HG02884 (cell line): Measurements from ENCODE around the gene LINC00237.

Experiments used
- ATAC-seq: cut with Tn5 transposase; IDR thresholded peaks from one replicate; pipeline ENCODE4 v1.9.1; 2021; ENCODE audit warnings: mild to moderate bottlenecking, moderate library complexity; ENCODE audit not compliant: unreplicated experiment

LINC00237 gene

DNA sequence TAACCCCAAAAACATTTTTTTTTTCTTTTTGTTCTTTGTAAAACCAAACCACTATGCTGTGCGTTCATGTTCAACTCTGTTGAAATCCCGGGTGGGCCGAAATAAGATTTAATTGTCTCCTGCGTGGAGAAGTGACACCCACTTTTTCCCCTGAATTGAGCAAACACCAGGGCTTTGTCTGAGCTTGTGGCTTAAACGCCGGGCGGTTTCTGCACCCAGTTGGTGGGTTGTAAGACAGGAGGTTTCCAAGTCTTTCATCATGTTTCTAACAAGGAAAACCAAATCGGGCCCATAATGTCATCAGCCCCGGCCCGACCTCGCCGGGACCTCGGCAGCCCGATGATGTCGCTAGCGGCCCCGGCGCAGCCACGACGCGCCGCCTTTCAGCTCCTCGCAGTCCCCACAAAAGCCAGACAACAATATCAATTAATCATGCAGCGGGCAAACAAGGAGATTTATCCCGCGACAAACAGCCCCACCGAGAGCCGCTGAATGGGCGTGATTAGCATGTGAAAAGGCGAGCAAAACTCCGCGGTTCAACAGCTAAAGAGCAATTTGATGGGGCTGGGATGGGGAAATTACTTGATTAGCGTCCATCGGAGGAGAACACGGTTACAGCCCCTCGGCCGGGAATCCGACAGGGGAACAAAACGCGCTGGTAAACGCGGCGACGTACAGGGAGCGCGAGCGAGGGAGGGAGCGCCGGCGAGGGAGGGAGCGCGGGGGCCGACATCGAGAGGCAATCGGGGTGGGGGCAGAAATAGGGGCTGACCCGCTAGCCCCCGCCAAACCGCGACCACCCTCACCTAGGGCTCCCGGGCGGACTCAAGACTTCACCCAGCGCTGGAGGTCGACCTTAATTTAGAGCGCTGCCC is 5.3 kb downstream of the LINC00237 start:
- ATAC-seq: no peak

DNA sequence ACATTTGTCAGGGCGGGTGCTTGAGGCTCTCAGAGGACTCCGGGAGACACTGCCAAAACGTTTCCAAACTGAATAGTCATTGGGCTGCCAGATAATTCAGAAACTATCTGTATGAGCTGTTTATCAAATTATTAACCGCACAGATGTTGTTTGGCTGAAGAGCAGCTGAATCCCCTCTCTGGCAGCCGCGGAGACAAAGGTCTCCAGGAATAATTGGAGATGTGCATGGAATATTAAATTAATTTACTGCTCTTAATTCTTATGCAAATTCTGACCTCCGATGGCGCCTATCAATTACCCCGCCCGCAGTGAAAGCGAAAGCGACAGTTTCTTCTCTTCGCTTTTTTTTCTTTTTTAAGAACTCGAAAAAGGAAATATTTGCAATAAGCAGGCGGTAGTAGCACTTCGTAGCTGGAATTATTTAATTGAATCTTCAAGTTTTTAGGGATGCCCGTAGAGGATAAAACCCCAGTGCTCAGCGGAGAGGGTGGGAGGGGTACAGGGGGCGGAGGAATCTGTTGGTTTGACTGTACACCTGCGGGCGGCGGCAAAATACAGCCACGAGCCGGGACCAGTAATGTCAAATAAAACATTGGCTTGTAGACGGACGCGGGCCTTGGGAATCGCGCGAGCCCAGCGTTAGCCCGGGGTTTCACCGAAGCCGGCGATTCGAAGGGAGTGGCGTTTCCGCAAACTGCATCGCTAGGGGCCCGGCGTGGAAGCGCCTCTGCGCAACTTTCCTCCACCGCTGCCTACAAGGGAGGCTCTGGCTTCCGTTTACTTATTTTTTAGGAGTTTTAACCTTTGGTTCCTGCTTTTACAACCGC is 6.2 kb downstream of the LINC00237 start:
- peak; percentile 44 for ATAC-seq

DNA sequence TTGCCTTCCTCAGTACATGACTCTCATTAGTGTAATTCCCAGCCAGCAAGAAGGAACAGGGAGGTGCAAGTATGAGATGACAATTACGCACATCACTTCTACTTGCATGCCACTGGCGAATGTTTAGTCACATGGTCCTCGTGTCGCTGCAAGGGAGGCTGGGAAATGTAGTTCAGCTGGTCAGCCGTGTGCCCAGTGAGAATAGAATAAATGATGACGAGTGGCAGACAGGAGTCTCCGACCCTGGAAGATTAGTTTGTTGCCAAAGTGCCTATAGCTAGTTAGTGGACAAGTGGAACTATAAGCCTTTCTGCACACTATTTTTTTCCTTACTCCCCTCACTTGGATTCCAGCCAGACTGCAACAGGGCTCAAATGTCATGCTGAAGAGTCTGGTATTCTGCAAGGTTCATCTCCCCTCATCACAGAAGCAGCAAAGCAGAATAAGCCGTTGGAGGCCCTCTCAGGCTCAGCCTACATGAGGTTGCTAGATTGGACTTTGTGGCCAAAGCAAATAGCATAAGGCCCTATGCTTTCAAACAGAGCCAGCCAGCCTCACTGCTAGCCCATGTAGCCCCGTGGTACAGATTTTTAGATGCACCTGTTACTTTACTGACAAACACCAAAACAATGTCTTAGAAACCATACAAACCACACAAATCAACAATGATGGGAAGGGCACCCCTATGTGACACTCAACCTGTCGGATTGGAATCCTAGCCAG is 9.7 kb downstream of the LINC00237 start:
- no peak for ATAC-seq

DNA sequence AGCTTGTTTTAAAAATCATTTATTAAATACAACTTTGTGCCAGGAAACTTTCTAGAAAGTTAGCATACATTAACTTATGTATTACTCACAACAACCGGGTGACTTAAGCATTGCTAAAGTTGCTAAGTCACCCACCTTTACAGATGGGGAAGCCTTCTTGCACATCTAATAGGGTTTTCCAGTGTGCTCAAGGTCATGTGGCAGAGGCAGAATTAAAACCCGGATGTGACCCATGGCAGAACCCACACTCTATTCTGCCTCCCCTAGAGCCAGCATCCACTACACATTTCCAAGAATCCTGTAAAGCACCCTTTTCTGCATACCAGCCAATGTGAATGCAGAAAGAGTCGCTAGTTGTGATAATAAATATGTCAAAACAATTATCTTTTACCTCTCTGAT is 13.4 kb downstream of the LINC00237 start:
- ATAC-seq: no peak

DNA sequence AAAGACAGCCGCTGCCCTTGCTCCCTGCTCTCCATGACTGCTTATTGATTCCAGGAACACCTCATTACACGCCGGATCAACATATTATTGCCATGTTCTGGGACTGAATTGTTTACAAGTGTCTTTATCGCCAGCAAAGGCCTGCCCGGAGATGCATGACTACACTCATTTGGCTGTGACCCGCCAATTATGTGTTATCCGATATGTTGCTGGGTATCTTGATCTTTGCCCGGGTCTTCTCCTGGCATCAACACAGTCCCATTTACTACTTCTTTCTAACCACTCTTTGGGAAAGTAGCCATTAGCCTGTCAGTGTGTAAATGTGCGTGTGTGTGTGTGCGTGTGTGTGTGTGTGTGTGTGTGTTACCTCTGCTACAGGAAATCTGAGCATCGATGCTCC is 15.4 kb downstream of the LINC00237 start:
- ATAC-seq: no peak

DNA sequence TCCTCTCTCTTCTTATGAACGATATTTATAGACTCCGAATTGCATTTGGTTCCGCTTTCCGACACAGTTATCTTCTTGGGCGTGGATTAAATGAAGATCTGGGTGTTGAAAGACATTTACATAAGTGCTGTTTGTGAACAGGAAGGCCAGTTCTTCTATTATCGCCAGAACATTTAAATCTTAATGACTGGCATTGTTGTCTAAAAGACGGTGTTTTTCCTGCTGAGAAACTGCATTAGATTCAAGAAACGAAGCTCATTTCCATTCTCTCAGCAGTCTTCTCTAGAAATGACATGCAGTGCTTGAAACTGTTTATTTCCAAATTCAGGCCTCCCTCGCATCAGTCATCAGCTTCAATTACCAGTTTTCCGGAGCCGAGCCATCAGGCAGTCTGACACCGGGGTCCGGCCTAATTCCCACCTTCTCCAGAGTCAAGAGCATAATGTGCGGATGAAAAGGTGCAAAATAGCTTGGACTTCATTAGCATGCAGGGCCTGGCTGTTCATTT is 16.0 kb downstream of the LINC00237 start:
- ATAC-seq: no peak

DNA sequence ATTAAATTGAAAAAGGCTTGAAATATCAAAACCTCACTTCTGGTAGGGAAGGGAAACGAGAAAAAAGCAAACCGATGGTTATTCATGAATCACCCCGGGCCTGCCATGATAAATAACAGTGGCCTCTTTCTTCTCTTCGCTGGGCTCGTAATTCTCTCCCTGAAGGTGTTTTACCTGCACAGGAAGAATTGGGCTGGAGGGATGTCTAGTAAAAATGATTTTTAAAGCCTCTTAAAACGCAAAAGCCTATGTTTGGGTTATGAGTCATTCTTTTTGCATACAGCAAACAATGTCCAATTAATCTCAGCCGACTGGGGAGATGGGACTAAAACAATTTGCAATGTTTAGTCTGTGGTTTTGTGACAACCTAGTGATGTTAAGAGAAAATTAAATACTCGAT is 16.8 kb downstream of the LINC00237 start:
- ATAC-seq: no peak

DNA sequence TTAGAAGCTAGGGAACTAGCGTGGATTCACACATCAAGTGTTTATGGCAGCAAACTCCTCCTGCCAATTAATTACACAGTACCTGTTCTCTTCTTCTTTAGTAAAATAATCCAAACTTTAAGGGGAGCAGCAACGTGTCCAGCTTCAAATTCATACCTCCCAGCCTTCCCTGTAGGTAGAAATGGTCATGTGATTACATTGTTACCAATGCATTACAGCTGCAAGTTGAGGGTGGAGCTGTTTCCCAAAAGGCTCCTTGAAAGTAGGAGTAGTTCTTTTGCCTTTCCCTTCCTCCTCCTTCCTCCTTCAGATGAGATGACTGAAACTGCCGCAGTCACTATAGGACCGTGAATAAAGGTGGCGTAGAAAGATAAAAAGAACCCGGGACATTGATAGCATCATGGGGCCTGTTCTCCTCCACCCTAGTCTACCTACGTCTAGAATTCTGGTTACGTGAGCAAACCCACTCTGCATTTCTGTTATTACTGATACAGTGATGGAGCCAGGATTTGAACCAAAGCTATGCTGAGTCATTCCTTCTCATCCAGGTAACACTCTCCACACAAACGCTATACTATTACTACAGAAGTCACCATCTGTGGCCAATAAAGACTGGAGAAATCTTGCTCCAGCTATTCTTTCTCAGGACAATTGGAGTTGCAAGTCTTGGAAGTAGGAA is 18.2 kb downstream of the LINC00237 start:
- no peak for ATAC-seq

DNA sequence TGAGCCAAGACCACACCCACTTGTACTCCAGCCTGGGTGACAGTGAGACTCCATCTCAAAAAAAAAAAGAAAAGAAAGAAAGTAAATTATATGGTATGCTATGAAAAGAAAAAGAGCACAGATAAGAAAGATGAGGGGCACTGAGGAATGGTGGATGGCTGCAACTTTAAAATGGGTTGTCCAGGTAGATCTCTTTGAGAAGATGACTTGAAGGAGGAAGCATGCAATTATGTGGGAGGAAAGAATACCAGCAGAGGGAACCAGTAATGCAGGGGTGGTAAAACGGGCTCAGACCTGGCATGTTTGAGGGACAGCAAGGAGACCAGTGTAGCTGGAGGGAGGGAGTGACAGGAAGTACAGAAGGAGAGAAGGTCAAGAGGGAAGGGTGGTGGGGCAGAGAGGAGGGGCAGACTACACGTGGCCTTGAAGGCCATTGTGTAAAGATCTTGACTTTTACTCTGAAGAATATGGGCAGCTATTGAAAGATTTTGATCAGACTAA is 22.3 kb downstream of the LINC00237 start:
- no peak for ATAC-seq

DNA sequence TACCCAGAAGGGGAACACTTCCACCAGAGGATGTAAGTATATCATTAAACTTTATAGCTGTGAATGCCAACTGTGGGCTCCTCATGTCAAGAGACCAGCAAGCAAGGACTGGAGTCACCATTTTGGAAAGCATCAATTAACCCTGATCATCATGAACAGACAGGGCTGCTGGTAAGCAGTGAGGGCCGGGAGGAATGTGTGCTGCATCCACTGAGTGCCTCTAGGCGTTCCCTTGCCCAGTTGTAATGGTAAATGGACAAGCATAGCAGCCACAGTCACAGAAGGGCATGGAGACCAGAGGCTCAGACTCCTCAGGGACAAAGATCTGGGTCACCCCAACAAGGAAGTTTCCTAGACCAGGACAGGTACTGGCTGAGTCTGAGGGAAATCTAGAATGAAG is 23.6 kb downstream of the LINC00237 start:
- ATAC-seq: no peak

DNA sequence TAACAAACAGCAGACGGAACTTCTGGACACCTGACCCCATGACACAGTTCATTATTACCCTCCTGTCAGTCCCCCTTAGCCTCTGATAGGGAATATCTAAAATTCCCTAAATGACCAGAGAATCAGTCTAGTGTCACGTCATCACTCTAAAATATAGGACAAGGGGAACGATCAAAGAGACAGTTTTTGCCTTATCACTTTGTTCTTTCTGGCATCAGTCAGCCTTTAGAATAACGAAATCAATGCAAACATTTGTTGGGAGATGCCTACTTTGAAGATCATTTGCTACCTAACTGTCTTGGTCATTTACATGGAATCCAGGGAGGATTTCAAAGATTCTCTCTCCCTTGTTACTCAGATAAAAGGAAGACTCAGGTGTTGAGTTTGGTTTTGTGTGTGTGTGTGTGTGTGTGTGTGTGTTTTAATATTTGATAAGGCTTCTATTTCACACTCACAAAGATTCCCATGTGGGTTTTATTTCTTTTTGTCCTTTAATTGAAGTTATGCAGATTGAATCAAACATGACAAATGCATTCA is 28.3 kb downstream of the LINC00237 start:
- ATAC-seq: no peak

DNA sequence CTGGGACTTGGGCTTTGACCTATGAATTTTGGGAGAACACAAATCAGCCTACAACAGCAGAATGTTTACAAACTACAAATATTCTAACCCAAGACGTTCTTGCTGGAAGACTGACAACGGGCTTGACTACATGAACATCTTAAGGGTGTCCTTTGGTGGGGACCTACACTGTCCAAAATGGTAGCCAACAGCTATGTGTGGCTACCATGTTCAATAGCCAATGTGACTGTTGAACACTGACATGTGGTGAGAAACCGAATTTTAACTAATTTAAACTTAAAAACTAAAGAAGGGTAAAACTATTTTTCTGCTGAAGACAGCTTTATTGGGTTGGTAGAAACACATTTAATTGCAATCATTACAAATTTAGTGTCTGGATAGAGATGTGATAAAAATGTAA is 30.1 kb downstream of the LINC00237 start:
- ATAC-seq: no peak

DNA sequence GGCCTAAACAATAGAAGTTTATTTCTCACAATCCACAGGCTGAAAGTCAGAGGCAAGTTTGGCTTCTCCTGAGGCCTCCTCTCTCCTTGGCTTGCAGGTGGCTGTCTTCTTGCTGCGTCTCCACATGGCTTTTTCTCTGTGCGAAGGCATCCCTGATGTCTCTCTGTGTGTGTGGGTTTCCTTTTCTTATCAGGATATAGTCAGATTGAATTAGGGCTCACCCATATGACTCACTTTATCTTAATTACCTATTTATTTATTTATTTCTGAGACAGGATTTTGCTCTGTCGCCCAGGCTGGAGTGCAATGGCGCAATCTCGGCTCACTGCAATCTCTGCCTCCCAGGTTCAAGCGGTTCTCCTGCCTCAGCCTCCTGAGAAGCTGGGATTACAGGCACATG is 30.7 kb downstream of the LINC00237 start:
- ATAC-seq: no peak

DNA sequence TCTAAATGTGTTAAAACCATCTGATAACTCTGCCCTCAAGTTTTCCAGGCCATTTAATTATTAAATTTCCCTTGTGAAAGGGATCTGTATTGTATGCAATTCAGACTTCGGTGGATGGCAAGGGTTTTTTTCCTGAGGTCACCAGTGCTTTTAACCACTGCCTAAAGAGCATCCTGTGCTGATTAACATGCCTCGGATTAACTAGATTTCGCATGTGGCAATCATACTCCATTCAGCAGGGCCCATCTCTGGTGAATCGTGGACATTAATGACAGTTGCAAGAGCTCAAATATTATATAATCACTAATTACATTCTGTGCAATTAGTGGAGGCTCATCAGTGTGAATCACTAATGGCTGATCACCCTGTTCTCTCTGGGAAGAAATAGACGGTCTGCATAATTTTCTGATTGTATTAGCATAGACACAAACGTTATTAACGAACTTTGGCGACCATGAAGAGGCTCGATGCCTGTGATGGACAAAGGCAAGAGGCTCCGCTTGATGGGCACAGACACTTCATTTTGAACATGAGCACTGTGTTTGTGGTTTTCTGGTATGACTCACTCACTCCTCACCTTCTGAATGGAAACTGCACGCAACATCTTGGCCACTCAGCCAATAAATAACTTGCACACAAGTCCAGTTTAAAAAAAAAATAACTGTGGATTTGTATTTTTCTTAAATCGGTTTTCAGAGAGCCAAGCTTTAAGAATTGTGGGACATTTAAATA is 31.4 kb downstream of the LINC00237 start:
- ATAC-seq: peak; percentile 98

DNA sequence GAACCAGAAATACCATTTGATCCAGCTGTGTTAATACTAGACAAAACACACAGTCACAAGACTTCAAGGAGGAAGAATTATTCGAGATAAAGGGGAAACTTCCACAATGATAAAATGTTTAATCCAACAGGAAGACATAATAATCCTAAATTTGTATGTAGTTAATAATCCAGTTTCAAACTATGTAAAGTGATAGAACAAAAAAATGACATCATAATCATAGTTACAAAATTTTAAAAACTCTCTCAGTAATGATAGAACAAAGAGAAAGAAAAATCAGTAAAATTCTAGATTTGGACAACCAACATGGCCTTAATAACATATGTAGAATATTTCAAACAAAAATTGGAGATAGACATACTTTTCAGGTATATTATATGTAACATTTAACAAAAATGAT is 38.9 kb downstream of the LINC00237 start:
- no peak for ATAC-seq

DNA sequence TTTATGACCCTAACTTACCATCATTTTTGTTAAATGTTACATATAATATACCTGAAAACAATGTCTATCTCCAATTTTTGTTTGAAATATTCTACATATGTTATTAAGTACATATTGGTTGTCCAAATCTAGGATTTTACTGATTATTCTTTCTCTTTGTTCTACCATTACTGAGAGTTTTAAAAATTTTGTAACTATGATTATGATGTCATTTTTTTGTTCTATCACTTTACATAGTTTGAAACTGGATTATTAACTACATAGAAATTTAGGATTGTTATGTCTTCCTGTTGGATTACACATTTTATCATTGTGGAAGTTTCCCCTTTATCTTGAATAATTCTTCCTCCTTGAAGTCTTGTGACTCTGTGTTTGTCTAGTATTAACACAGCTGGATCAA is 41.2 kb downstream of the LINC00237 start:
- ATAC-seq: no peak

DNA sequence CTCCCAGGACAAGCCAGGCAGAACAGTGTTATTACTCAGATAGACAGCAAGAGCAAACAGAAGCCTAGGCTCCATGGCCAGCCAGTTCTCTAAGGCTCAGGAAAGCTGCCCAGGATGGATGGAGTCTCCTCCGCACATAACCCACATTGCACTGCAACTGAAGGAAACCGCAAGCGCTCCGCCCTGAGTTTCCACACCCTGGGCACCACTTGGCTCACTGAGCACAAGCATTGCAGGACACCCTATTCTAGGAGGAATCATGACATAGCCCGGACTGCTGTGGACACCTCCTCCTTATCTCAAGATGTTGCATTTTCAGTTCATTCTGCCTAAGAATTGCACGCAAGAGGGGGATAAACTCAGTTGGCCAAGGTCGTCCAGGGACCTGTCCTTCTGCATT is 42.9 kb downstream of the LINC00237 start:
- no peak for ATAC-seq

DNA sequence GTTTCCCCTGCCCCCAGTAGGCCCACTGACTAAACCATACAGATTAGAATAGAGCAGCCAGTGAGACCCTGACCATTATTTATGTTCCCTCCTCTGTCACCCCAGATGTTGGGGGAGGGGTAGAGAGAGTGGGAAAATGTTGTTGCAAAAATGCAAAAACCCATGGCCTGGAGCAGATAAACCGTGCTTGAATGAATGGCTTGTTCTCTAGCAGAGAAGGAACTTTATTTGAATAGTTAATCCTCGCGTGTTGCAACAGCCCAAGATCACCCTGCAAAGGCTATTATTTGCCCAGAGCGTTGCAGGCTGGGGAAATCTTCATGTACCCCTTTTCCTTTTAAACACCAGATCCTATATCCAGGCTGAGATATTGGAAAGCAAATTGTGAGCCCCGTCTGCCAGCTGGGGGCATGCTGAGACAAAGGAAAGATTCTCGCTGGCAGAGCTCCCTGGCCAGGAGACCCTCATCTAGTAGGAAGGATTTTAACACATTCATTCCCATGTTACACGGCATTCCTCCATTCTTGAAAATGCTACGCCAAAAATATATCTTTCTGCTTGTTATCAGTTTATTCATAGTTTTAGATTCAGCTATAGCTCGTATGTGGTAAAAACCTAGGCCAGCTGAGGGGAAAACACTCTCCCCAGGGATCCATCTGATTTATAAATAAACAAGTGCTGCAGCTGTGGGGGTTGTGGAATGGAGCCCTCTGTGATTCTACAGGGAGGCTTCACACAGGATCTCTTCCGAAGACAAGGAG is 53.0 kb downstream of the LINC00237 start:
- no peak for ATAC-seq

DNA sequence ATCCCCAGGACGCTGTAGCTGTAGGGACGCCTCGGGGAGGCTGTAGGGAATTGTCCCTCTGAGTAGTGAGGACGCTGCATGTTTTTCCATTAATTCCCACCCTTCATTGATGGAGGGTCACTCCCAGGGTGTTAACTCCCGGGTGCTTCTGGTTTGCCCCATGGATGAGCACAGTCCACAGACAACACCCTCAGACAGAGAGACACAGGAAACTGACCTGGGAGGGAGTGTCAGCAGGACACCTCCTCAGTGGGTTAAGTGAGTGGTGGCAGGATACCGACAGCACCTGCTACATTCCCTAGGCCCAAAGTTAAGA is 53.5 kb downstream of the LINC00237 start:
- no peak for ATAC-seq
